SU-DHL-6 (cell line): ENCODE results near the gene TMEM106C.

Source experiments
- EZH2phosphoT487 ChIP-seq: fragments of 200-600 bp; sonication (generic), shearing (Covaris generic); conservative IDR thresholded peaks from 2 replicates; pipeline ENCODE4 v1.6.1; 2018; ENCODE audit warnings: mild to moderate bottlenecking, antibody characterized with exemption, low read length, moderate library complexity, mixed read lengths
- TF ChIP-seq, protein P1 (sequence below): fragments of 200-600 bp; sonication (generic); IDR thresholded peaks from one replicate; pipeline ENCODE4 v1.5.1; 2017; ENCODE audit warnings: antibody characterized with exemption, mild to moderate bottlenecking, low read length, moderate library complexity; ENCODE audit not compliant: insufficient read depth, poor library complexity, severe bottlenecking

DNA sequence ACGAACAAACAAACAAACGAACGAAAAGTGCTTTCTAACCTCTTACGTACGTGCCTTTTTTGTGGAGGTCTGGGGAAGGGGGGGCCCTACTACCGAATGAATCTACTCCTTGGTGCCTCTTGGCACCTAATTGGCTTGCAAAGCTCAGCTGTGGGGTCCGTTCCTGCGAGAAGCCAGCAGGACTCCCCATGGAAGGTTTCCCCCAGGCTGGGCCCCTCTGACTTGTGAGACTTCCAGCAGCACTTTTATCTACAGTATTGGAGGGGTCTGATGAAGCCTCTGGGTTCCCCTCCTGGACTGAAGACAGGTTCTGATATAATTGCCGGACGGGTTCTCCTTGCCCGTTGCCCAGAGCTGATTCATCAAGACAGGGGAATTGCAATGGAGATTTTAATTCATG, 1.2 kb upstream of the TMEM106C start:
- TF ChIP-seq, protein P1, sequence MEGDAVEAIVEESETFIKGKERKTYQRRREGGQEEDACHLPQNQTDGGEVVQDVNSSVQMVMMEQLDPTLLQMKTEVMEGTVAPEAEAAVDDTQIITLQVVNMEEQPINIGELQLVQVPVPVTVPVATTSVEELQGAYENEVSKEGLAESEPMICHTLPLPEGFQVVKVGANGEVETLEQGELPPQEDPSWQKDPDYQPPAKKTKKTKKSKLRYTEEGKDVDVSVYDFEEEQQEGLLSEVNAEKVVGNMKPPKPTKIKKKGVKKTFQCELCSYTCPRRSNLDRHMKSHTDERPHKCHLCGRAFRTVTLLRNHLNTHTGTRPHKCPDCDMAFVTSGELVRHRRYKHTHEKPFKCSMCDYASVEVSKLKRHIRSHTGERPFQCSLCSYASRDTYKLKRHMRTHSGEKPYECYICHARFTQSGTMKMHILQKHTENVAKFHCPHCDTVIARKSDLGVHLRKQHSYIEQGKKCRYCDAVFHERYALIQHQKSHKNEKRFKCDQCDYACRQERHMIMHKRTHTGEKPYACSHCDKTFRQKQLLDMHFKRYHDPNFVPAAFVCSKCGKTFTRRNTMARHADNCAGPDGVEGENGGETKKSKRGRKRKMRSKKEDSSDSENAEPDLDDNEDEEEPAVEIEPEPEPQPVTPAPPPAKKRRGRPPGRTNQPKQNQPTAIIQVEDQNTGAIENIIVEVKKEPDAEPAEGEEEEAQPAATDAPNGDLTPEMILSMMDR, result no peak
- no peak for TF ChIP-seq EZH2phosphoT487
